ENCODE data around the gene SLC25A3. TPM values are rescaled to one million over a fixed set of nuclear protein-coding genes. Genes with fewer than 3 reads are reported as not detected.

The SLC25A3 gene
- total and polyA plus RNA-seq, 2 of the 13 experiments (the other 11 are each of a cell fraction or from before 2014, with no cell fraction given), result 292 to 829 TPM

- no peak for TF ChIP-seq CERS6 (CRISPR knock-in tag; IDR thresholded peaks at IDR 0.05)
- TF ChIP-seq POGK (CRISPR knock-in tag; conservative IDR thresholded peaks at IDR 0.05), result peak; percentile 55
- no peak for TF ChIP-seq ZFP62 (CRISPR knock-in tag; IDR thresholded peaks at IDR 0.05)
- TF ChIP-seq ATF5 (CRISPR knock-in tag; IDR thresholded peaks at IDR 0.05; ENCODE audit: low read depth), result no peak
- TF ChIP-seq MAX (IDR thresholded peaks at IDR 0.05), result peak; percentile 86
- no peak for TF ChIP-seq ZNF512B (CRISPR knock-in tag; IDR thresholded peaks at IDR 0.05; ENCODE audit: borderline replicate concordance)
- TF ChIP-seq POLR2A (IDR thresholded peaks at IDR 0.05; ENCODE audit: insufficient read depth in 1 of 2, low read depth in 2 of 2, low read length in 2 of 2), result peak; percentile 99 to 100
- no peak for TF ChIP-seq ZNF644 (CRISPR knock-in tag; IDR thresholded peaks at IDR 0.05; ENCODE audit: low read depth)
- 0 out of 2 replicates have a peak, but pooled peaks have one; percentile 33 for TF ChIP-seq ZSCAN20 (CRISPR knock-in tag; IDR thresholded peaks at IDR 0.05; ENCODE audit: borderline replicate concordance)
- TF ChIP-seq ZNF704 (CRISPR knock-in tag; IDR thresholded peaks at IDR 0.05; ENCODE audit: borderline replicate concordance), result 0 out of 2 replicates have a peak, but pooled peaks have one; percentile 71
- TF ChIP-seq ZNF331 (CRISPR knock-in tag; IDR thresholded peaks at IDR 0.05), result peak; percentile 91
- peak; percentile 96 for TF ChIP-seq SALL2 (CRISPR knock-in tag; IDR thresholded peaks at IDR 0.05)
- TF ChIP-seq SIX4 (CRISPR knock-in tag; IDR thresholded peaks at IDR 0.05), result no peak
- TF ChIP-seq ZBTB8A (CRISPR knock-in tag; IDR thresholded peaks at IDR 0.05; ENCODE audit: borderline replicate concordance, low read depth), result no peak
- TF ChIP-seq HDAC6 (IDR thresholded peaks at IDR 0.05; ENCODE audit: low read depth, low read length), result no peak
- TF ChIP-seq FOXC1 (CRISPR knock-in tag; IDR thresholded peaks at IDR 0.05; ENCODE audit: borderline replicate concordance), result peak; percentile 70; the same call in 1 of the 2 replicates
- TF ChIP-seq ATRX (CRISPR knock-in tag; IDR thresholded peaks at IDR 0.05; ENCODE audit: borderline replicate concordance), result no peak
- no peak for TF ChIP-seq ZNF451 (CRISPR knock-in tag; IDR thresholded peaks at IDR 0.05)
- TF ChIP-seq ZBTB42 (CRISPR knock-in tag; IDR thresholded peaks at IDR 0.05), result peak; percentile 78; the same call in 1 of the 2 replicates
- TF ChIP-seq NR2F6 (IDR thresholded peaks at IDR 0.05), result no peak
- TF ChIP-seq NR2F6 (CRISPR knock-in tag; IDR thresholded peaks at IDR 0.05), result peak; percentile 28; the same call in 1 of the 2 replicates
- no peak for TF ChIP-seq GZF1 (CRISPR knock-in tag; IDR thresholded peaks at IDR 0.05)
- no peak for TF ChIP-seq CREBL2 (CRISPR knock-in tag; IDR thresholded peaks at IDR 0.05; ENCODE audit: borderline replicate concordance)
Observed at GRCh38 chr12:98593351-98594049, at the start of gene SLC25A3 (continued).

Measured in HepG2 (cell line).